CD8-positive, alpha-beta memory T cell (primary cell): Measurements from ENCODE around the gene FBN2. TPM values are rescaled to one million over a fixed set of nuclear protein-coding genes. Genes with fewer than 3 reads are reported as not detected.

Source experiments
- CTCF ChIA-PET: fragments of 350-600 bp; sonication (Branson Sonifier 250); formaldehyde crosslinking; loops from one replicate; lab custom pipeline; 2021; ENCODE audit warnings: antibody characterized with exemption; lab: Charles Lee
- POLR2A ChIA-PET: fragments of 350-600 bp; sonication (Branson Sonifier 250); formaldehyde crosslinking; loops from one replicate; lab custom pipeline; 2021; ENCODE audit warnings: antibody characterized with exemption; lab: Charles Lee
- DNase-seq, 5 donors: peaks; one replicate each; pipeline versions ENCODE4 v3.0.0 to v3.0.0-alpha.2; 2020 to 2022; ENCODE audit warnings: mixed read lengths in 1 of 5
- H3K27ac ChIP-seq: one replicate; pipeline ENCODE4 v1.7.0; 2013; ENCODE audit warnings: low read depth, mild to moderate bottlenecking, low read length, moderate library complexity
- H3K27me3 ChIP-seq: 2 replicates; pipeline ENCODE4 v1.7.0; 2013; ENCODE audit warnings: low read length, mild to moderate bottlenecking; ENCODE audit not compliant: insufficient read depth, poor library complexity, severe bottlenecking
- H3K36me3 ChIP-seq: 2 replicates; pipeline ENCODE4 v1.7.0; 2013; ENCODE audit warnings: mild to moderate bottlenecking, low read length, moderate library complexity; ENCODE audit not compliant: insufficient read depth
- H3K4me1 ChIP-seq: 2 replicates; pipeline ENCODE4 v1.7.0; 2013; ENCODE audit warnings: mild to moderate bottlenecking, low read length, moderate library complexity; ENCODE audit not compliant: insufficient read depth
- H3K4me3 ChIP-seq: 2 replicates; pipeline ENCODE4 v1.7.0; 2013; ENCODE audit warnings: mild to moderate bottlenecking, low read length
- H3K9me3 ChIP-seq: 2 replicates; pipeline ENCODE4 v1.7.0; 2013; ENCODE audit warnings: mild to moderate bottlenecking, low read length
- H3K27ac Mint-ChIP-seq, 8 donors: one replicate each; pipeline ENCODE4 v1.8.0; 2020 to 2021; ENCODE audit warnings: mixed read lengths in 8 of 8, mild to moderate bottlenecking in 6 of 8, inconsistent platforms in 3 of 8, moderate library complexity in 3 of 8
- H3K27me3 Mint-ChIP-seq, 2 donors: one replicate each; pipeline ENCODE4 v1.8.0; 2020 to 2021; ENCODE audit warnings: mixed read lengths in 2 of 2, mild to moderate bottlenecking in 1 of 2, moderate library complexity in 1 of 2
- H3K36me3 Mint-ChIP-seq, 3 donors: one replicate each; pipeline ENCODE4 v1.8.0; 2020 to 2021; ENCODE audit warnings: mixed read lengths in 3 of 3, inconsistent platforms in 1 of 3, mild to moderate bottlenecking in 1 of 3
- H3K4me1 Mint-ChIP-seq, 3 donors: one replicate each; pipeline ENCODE4 v1.8.0; 2020 to 2021; ENCODE audit warnings: mixed read lengths in 3 of 3, inconsistent platforms in 1 of 3, mild to moderate bottlenecking in 1 of 3
- H3K4me3 Mint-ChIP-seq, 7 donors: one replicate each; pipeline ENCODE4 v1.8.0; 2020 to 2021; ENCODE audit warnings: mixed read lengths in 7 of 7, mild to moderate bottlenecking in 6 of 7, moderate library complexity in 4 of 7, inconsistent platforms in 2 of 7
- H3K9me3 Mint-ChIP-seq, 5 donors: one replicate each; pipeline ENCODE4 v1.8.0; 2020 to 2022; ENCODE audit warnings: mixed read lengths in 5 of 5, mild to moderate bottlenecking in 3 of 5, moderate library complexity in 2 of 5, inconsistent platforms in 1 of 5
- polyA plus RNA-seq: library from polyadenylated mRNA; unstranded; fragments of 300-500 nt; fragmentation: Illumina TruSeq; gene quantifications from one replicate; pipeline ENCODE4 v1.2.3, GENCODE V29; 2021
- total RNA-seq, 2 experiments: library from RNA; stranded (reverse); gene quantifications; one replicate each; pipeline ENCODE4 v1.2.3, GENCODE V29; 2021

FBN2 gene
- total and polyA plus RNA-seq, 3 experiments from 2014 or later: 0.09 to 0.20 TPM; not detected in 1

- DNase-seq: no peak
- peaks cover 5 to 19% of the 10 kb centered on the region in 2 donors for H3K27me3 Mint-ChIP-seq
These were observed 281.0 kb downstream of the FBN2 start for GRCh38 chr5:128257076-128257475.

GRCh38 chr5:128254789-128255188 is 283.3 kb downstream of the FBN2 start:
- H3K27ac ChIP-seq: no peak overlapping the region
- Mint-ChIP-seq H3K9me3 (no peaks in the 10 kb centered on the region), H3K27ac (no peak overlapping the region), H3K36me3 (no peaks in the 10 kb centered on the region), H3K27me3 (peaks cover 5 to 24% of the 10 kb centered on the region in 2 donors), H3K4me3 (no peak overlapping the region), H3K4me1 (no peaks in the 10 kb centered on the region)
- H3K4me1 ChIP-seq: no peaks in the 10 kb centered on the region
- ChIA-PET CTCF (no interaction called here), POLR2A (no interaction called here)
- DNase-seq: no peak
- no peaks in the 10 kb centered on the region for H3K9me3 ChIP-seq
- no peaks in the 10 kb centered on the region for H3K36me3 ChIP-seq
- no peak overlapping the region for H3K4me3 ChIP-seq
- no peaks in the 10 kb centered on the region for H3K27me3 ChIP-seq

More at GRCh38 chr5:128257076-128257475, 281.0 kb downstream of the FBN2 start:
- POLR2A ChIA-PET: no interaction called here
- H3K4me3 Mint-ChIP-seq: no peak overlapping the region
- H3K36me3 Mint-ChIP-seq: no peaks in the 10 kb centered on the region
- H3K27me3 ChIP-seq: no peaks in the 10 kb centered on the region
- H3K9me3 ChIP-seq: no peaks in the 10 kb centered on the region
- H3K36me3 ChIP-seq: no peaks in the 10 kb centered on the region
- no peak overlapping the region for H3K27ac ChIP-seq
- H3K4me3 ChIP-seq: no peak overlapping the region
- H3K9me3 Mint-ChIP-seq: no peaks in the 10 kb centered on the region
- no peak overlapping the region for H3K27ac Mint-ChIP-seq
- no peaks in the 10 kb centered on the region for H3K4me1 ChIP-seq
- CTCF ChIA-PET: no interaction called here
- no peaks in the 10 kb centered on the region for H3K4me1 Mint-ChIP-seq

- CTCF ChIA-PET: no interaction called here
- peaks cover 3 to 24% of the 10 kb centered on the region in 2 donors for H3K27me3 Mint-ChIP-seq
- H3K9me3 Mint-ChIP-seq: no peaks in the 10 kb centered on the region
These were observed 284.2 kb downstream of the FBN2 start for GRCh38 chr5:128253880-128254279.

GRCh38 chr5:128253161-128253560 is 284.9 kb downstream of the FBN2 start:
- Mint-ChIP-seq H3K4me1 (no peaks in the 10 kb centered on the region), H3K27ac (no peak overlapping the region), H3K4me3 (no peak overlapping the region), H3K27me3 (peaks cover 3 to 24% of the 10 kb centered on the region in 2 donors), H3K9me3 (no peaks in the 10 kb centered on the region), H3K36me3 (no peaks in the 10 kb centered on the region)
- no peak overlapping the region for H3K4me3 ChIP-seq
- H3K4me1 ChIP-seq: no peaks in the 10 kb centered on the region
- ChIA-PET POLR2A (no interaction called here), CTCF (no interaction called here)
- no peak overlapping the region for H3K27ac ChIP-seq
- H3K9me3 ChIP-seq: no peaks in the 10 kb centered on the region
- no peak for DNase-seq
- no peaks in the 10 kb centered on the region for H3K36me3 ChIP-seq
- no peaks in the 10 kb centered on the region for H3K27me3 ChIP-seq

More at GRCh38 chr5:128253880-128254279, 284.2 kb downstream of the FBN2 start:
- no peak for DNase-seq
- no peaks in the 10 kb centered on the region for H3K4me1 ChIP-seq
- no peak overlapping the region for H3K4me3 Mint-ChIP-seq
- H3K9me3 ChIP-seq: no peaks in the 10 kb centered on the region
- no peaks in the 10 kb centered on the region for H3K27me3 ChIP-seq
- no peaks in the 10 kb centered on the region for H3K4me1 Mint-ChIP-seq
- H3K36me3 Mint-ChIP-seq: no peaks in the 10 kb centered on the region
- no peak overlapping the region for H3K27ac Mint-ChIP-seq
- no peak overlapping the region for H3K4me3 ChIP-seq
- POLR2A ChIA-PET: no interaction called here
- no peak overlapping the region for H3K27ac ChIP-seq
- H3K36me3 ChIP-seq: no peaks in the 10 kb centered on the region

GRCh38 chr5:128252756-128253155 is 285.3 kb downstream of the FBN2 start:
- ChIA-PET POLR2A (no interaction called here), CTCF (no interaction called here)
- Histone ChIP-seq H3K4me1 (no peaks in the 10 kb centered on the region), H3K4me3 (no peak overlapping the region), H3K27ac (no peak overlapping the region), H3K9me3 (no peaks in the 10 kb centered on the region), H3K36me3 (no peaks in the 10 kb centered on the region), H3K27me3 (no peaks in the 10 kb centered on the region)
- DNase-seq: no peak
- Mint-ChIP-seq H3K4me1 (no peaks in the 10 kb centered on the region), H3K27me3 (peaks cover 3 to 24% of the 10 kb centered on the region in 2 donors), H3K36me3 (no peaks in the 10 kb centered on the region), H3K4me3 (no peak overlapping the region), H3K9me3 (no peaks in the 10 kb centered on the region), H3K27ac (no peak overlapping the region)

GRCh38 chr5:128252196-128252595 is 285.8 kb downstream of the FBN2 start:
- Histone ChIP-seq H3K4me3 (no peak overlapping the region), H3K27me3 (no peaks in the 10 kb centered on the region), H3K27ac (no peak overlapping the region), H3K36me3 (no peaks in the 10 kb centered on the region), H3K4me1 (no peaks in the 10 kb centered on the region), H3K9me3 (no peaks in the 10 kb centered on the region)
- Mint-ChIP-seq H3K36me3 (no peaks in the 10 kb centered on the region), H3K27me3 (peaks cover 2 to 19% of the 10 kb centered on the region in 2 donors), H3K9me3 (no peaks in the 10 kb centered on the region), H3K27ac (no peak overlapping the region), H3K4me1 (no peaks in the 10 kb centered on the region), H3K4me3 (no peak overlapping the region)
- ChIA-PET CTCF (no interaction called here), POLR2A (no interaction called here)
- no peak for DNase-seq

GRCh38 chr5:128245974-128246373 is 292.1 kb downstream of the FBN2 start:
- Mint-ChIP-seq H3K27ac (no peak overlapping the region), H3K4me1 (no peaks in the 10 kb centered on the region), H3K27me3 (peaks cover 0 to 7% of the 10 kb centered on the region in 2 donors), H3K4me3 (no peak overlapping the region), H3K9me3 (no peaks in the 10 kb centered on the region), H3K36me3 (no peaks in the 10 kb centered on the region)
- no peaks in the 10 kb centered on the region for H3K9me3 ChIP-seq
- no peak overlapping the region for H3K4me3 ChIP-seq
- no peak for DNase-seq
- H3K27me3 ChIP-seq: no peaks in the 10 kb centered on the region
- POLR2A ChIA-PET: no interaction called here
- CTCF ChIA-PET: no interaction called here
- H3K4me1 ChIP-seq: no peaks in the 10 kb centered on the region
- no peaks in the 10 kb centered on the region for H3K36me3 ChIP-seq
- no peak overlapping the region for H3K27ac ChIP-seq

GRCh38 chr5:128243958-128244582 is 294.0 kb downstream of the FBN2 start:
- Mint-ChIP-seq H3K27me3 (peaks cover 2 to 11% of the 10 kb centered on the region in 2 donors), H3K36me3 (no peaks in the 10 kb centered on the region), H3K4me1 (no peaks in the 10 kb centered on the region), H3K27ac (no peak overlapping the region), H3K4me3 (no peak overlapping the region), H3K9me3 (no peaks in the 10 kb centered on the region)
- no peaks in the 10 kb centered on the region for H3K4me1 ChIP-seq
- no peaks in the 10 kb centered on the region for H3K36me3 ChIP-seq
- no peak for DNase-seq
- POLR2A ChIA-PET: no interaction called here
- no peak overlapping the region for H3K27ac ChIP-seq
- CTCF ChIA-PET: no interaction called here
- H3K4me3 ChIP-seq: no peak overlapping the region
- no peaks in the 10 kb centered on the region for H3K9me3 ChIP-seq
- H3K27me3 ChIP-seq: no peaks in the 10 kb centered on the region
